A172 (cell line): ENCODE data around the gene DES. TPM values are rescaled to one million over a fixed set of nuclear protein-coding genes. Genes with fewer than 3 reads are reported as not detected.
"Not testable (repeated sequence)": the region's sequence is repeated elsewhere in the genome, so short reads cannot be mapped to it uniquely, and the experiment has no call there.

ENCODE experiments used
- DNase-seq: peaks from one replicate; pipeline ENCODE4 v3.0.0-alpha.2; 2015; ENCODE audit warnings: low spot score
- total RNA-seq: library from RNA; depleted of rRNA; stranded (reverse); fragments of >200 nt; shearing (Covaris generic); gene quantifications from 2 replicates; pipeline ENCODE4 v1.2.3, GENCODE V29; 2014

DES gene
- total RNA-seq, 1 experiment from 2014 or later: 30.0 TPM

DNA sequence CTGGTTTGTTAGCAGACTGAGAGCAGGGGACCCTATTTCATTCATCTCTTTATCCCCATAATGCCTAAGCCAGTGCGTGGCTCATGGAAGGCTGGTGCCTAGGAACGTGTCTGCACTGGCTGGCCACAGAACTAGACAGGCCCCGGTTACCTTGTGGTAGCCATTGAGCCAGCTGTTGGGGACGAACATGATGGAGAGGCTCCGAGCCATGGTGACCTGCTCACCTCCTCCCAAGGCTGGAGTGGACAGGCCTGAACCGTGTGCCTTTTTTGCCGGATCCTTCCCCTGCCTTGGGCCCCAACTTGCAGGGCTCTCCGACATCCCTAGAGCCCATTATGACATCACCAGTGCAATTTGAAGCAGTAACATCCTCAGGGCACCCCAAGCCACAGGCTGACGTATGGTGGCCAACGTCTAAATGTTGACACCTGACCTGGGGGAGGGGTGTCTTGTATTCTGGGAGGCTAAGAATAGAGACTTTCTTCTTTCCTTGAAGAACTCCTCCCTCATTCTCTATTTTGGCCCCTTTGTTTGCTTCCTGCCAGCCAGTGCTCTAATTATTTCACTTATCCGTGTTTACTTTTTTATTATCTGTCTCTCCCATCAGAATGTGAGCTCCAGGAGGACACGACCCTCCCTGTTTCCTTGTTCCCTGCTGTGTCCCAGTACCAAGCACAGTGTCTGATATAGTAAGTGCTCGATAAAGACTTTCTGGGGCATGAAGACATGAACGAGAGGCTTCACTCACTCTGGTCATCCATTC is 18.3 kb upstream of the DES start:
- no peak for DNase-seq

DNA sequence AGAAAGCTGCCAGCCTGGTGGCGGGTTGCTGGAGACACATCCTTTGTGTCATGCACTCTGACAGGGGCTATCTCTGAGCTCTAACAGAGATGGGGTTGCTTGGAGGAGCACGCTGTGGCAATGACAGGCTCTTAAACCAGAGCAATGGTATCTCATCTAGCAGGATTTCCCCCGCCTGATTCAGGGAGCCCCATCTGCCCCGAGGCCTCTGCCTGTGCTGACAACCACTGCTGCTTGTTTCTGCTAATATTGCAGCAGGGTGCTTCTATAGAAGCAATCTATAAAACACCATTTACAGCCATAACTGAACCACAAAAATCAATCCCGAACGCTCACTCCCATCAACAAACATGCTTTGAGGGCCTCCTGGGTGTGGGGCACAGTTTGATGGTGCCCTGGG is 17.6 kb upstream of the DES start:
- no peak for DNase-seq

DNA sequence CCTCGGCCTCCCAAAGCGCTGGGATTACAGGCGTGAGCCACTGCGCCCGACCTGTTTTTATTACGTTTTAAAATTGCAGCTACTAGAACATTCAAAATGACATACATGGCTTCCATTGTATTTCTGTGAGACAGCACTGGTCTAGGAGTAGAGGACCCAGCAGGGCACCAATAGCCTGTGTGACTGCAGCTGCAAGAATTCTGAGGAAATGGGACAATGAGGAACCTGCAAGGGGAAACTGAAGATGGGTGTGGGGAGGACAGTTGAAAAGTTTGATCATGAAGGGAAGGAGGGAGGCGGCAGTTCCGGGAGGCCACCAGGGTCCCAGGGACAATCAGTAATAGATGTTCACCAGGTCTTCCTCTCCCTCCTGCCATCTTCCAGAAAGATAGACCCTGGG is 16.6 kb upstream of the DES start:
- DNase-seq: no peak

DNA sequence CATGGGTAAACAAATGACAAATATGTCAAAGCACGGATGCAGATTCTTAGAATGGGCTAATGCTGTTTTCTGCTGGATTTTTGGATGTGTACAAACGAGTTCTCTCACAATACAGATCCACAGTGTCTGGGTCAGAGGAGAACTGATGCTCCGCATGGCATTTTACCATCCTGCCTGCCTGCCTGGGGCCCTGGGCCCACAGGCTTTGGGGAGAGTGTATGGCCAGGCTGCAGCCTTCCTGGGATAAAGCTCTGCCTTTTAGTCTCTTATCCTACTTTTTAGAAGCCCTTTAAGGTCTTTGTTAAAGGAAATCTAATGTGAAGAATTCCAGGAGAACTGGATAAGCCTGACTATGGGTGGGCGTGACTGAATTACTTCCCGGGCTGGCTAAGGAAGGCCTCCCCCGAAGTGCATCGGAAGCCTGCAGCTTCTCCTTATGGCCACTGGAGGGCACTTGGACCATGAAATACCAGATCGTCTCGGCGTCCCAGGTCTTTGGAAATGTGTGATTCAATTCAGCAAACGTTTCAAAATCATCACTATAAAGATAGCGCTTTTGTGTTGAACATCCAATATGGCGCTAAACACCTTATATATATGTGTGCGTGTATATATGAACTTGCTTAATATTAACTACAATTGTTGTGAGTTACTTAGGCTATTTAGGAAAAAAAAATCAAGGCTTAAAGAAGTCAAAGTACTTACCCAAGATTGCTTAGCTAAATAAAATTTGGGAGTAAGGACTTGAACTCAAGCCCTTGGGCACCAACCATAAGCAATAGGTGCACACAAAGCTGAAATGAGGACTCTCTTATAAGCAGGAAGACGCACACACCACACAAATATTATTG is 15.3 kb upstream of the DES start:
- DNase-seq: peak; percentile 83

DNA sequence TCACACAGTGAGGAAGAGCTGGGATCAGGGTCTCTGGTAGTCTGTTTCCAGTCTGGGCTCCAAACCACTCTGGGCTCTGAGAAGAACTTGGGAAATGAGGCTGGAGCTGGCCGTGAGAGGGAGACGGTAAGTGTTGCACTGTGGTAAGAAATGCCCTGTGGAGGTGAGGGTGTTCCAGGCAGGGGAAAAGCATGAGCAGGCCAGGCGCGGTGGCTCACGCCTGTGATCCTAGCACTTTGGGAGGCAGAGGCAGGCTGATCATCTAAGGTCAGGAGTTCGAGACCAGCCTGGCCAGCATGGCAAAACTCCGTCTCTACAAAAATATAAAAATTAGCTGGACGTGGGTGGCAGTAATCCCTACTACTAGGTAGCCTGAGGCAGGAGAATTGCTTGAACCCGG is 14.3 kb upstream of the DES start:
- no peak for DNase-seq

DNA sequence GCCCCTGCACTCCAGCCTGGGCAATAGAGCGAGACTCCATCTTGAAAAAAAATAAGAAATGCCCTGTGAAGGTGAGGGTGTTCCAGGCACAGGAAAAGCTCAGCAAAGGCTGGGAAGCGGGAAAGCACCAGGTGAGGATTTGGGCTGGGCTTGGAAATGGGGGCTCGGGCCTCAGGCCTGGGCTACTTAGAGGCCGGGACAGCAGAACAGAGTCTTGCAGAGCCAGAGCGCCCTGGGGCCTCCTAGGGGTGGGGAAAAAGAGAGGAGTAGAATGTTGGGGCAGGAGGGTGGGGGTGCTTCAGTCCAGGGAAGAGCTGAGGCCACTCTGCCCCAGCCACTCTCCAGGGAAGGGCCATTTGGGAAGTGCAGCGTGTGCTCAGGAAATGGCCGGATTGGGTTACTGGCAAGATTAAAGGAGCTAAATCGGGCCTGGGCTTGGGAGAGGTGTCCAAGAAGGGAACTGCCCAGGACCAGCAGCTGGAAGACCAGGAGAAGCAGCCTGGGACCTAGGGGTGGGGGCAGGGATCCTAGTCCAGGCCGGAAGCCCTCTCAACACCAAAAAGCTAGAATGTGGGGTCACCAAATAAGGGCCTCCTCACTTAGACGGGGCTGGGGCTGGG is 13.8 kb upstream of the DES start:
- no peak for DNase-seq

DNA sequence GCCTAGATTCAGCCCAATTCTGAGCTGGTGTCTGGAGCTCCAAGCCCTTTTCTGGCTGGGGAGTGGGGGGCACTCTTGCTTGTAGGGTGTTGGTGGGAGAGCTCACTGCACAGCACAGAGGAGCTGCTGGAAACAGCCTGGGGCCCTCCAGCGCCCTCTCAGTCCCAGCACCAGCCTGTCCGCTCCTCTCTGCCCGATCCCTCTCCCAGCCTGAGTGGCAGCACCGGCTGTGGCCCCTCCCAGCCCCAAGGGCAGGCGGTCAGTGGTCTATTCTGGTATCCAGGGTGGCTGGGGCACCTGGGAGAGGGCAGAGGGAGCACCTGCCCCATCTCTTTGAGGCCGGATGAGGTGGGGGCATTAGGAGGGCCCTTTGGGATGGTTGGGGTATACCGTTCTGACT is 13.2 kb upstream of the DES start:
- DNase-seq: no peak

DNA sequence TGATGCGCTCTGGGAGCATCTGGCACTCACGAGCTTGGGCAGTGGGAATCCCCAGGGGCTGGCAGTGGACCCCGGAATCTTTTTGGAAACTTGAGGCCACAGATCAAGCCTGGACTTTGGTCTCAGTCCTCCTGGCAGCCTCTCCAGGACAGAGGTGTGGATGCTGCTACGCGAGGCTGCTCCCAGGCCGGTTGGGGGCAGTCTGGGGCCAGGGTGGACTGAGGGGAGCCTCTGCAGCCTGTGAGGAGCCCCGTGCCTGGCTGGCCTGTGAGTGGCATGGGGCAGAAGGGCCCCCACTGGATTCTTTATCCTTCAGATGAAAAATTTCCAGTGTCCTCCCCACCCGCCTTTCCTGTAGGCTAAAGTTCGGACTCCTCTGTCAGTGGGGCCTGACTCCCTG is 12.7 kb upstream of the DES start:
- no peak for DNase-seq

DNA sequence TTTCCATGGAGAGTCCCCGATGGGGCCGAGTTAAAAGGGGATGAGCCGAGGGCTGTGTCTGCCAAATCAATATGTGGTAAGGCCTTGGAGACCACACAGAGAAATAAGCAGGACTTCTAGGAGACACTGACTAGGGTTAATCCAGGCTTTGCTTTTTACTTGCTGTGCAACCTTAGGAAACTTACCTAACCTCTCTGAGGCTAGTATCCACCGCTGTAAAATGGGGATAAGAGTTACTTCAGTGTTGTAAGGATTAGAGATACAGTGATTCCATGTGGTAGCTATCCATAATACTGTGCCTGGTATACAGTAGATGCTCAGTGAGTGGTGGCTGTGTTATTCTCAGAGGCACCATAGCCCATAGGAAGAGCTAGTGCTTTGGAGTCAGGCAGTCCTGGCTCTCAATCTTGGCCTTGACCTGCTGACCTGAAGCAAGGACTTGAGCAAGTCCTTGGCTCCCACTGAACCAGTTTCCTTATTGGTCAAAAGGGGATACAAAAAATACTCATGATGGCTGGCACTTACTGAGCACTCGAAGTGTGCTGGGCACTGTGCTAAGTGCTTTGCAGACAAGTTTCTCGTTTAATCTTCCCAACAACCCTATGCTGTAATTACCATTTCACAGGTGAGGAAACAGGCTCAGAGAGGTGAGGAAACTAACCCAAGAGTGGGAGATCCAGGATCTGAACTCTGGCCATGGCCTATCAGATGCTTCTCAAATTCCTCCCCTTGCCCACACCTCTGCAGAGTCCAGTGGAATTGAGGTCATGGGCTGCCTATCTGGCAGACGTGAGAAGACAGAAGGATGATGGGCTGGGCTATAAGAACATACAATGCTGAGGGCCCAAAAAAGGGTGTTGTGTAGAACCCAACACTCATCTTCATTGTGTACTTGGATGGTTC is 12.0 kb upstream of the DES start:
- DNase-seq: no peak

DNA sequence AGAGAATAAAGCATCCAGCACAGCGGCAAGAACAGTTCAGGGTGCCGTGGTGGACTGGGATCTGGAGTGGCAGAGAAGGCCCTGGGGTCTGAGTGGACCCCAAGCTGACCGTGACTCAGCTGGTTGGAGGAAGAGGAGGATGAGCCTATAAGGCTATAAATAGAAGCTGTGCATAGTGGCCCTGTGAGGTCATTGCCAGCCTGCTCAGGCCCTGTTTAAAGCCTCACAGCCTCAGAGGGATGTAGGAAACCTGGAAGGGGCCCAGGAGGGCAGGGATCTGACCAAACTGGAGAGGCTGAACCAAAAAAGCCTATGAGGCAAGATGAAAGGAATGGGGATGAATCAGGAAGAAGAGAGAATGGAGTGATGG is 11.3 kb upstream of the DES start:
- DNase-seq: peak; percentile 97

DNA sequence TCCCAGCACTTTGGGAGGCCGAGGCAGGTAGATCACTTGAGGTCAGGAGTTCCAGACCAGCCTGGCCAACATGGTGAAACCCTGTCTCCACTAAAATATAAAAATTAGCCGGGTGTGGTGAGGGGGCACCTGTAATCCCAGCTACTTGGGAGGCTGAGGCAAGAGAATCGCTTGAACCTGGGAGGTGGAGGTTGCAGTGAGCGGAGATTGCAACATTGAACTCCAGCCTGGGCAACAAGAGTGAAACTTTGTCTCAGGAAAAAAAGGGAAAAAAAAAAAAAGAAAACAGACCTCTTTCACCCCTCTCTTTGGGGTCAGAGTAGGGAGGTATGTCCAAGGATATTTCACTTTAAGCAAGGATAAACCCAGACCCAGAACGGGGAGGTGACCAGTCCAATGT is 10.8 kb upstream of the DES start:
- DNase-seq: not testable (repeated sequence)

DNA sequence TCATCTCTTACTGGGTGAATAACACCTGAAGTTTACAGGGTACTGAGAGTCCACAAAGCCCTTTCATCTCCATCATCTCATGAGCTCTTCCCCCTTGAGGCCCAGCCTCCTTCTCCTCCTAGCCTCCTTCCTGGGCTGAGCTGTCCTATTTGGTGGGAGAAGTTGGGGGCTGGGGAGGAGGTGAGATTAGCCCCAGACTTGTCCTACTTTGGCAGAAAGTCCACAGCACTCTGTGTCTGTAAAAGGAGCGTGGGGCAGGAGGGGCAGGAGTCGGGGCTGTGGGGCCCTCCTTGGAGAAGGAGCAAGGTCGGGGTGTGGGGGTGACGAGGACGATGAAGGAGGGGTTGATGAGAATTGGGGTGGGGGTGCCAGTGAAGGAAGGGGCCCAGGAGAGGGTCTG is 10.0 kb upstream of the DES start:
- DNase-seq: no peak

DNA sequence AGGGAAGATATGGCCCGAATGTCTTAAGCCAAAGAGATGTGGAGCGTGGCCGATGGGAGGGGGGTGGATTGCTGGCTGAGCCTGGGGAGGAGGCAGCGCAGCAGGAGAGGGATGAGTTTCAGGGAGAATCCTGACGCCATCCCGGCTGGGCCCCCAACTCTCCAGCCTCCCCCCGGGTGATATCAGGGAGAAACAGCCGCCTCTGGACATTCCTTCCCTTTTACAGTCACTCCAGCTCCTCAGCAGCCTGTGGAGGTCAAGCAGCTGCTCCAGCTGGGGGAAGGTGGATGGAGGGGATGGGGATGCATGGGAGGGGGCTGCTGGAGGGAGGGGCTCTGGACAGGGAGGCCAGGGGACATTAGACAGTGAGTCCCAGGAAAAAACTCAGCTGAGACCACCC is 9.5 kb upstream of the DES start:
- DNase-seq: no peak

DNA sequence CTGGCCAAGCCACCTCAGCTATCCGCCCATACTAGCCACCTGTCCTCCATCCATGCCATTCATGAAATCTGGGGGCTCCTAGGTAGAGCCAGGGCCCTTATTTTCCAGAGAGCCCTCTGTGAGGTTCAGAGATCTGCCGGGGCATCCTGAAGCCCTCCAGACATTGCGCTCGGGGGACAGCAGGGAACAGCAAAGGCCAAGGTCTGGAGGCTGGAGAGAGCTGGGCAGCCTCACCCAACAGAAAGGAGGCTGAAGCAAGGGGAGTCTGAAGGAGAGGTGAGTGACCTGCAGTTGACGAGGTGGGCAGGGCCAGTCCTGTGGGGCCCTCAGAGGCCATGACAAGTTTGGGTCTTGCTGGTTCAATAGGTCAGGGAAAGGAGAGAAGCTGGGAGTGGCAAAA is 8.6 kb upstream of the DES start:
- DNase-seq: no peak

DNA sequence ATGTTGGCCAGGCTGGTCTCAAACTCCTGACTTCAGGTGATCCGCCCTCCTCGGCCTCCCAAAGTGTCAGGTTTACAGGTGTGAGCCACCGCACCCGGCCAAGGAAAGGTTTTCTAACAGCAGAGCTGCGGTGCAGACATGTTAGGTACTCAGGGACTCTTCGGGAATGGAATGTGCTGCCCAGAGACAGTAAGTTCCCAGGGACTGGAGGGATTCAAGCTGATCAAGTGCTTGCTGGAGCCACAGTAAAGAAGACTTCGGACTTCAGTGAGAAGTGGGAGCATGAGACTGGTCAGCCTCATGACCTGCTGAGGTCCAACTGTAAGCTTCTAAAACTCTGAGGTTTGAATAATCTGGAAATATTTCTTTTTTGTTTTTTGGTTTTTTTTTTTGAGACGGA is 7.8 kb upstream of the DES start:
- DNase-seq: no peak

DNA sequence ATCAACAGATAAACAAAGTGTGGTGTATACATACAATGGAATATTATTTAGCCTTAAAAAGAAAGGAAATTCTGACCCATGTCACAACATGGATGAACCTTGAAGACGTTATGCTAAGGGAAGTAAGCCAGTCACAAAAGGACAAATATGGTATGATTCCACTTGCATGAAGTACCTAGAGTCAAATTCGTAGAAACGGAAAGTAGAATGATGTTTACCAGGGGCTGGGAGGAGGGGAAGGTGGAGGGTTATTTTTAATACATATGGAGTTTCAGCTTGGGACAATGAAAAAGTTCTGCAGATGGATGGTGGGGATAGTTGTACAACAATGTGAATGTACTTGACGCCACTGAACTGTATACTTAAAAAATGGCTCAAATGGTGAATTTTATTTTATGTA is 3.3 kb upstream of the DES start:
- no peak for DNase-seq

DNA sequence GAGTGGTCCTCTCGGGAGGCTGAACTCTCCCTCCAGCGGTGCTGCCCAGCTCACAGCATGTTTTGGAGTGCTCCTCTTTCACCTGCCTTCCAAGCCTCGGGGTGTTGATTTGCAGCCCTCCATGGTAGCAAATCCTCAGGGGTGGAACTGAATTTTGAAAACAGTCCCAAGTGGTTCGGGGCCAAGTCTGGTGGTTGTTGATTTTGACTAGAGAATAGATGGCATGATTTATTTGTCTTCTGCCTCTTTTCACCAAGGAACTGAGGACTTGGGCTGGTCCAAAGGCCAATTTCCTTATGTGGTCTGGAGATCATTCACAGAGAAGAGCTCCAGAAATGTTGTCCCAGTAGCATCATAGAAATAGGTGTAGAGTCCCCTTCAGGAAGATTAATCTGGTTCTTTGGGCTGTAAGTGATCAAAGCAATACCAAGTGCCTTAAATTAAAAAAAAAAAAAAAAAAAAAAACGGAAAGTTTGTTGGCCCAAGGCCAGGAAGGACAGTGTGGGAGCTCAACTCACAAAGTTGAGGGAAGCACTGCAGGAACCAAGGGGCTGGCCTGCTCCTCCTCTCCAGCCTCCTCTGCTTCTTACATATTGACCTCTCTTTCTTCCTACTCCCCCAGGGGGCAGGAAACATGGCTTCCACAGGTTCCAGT is 2.5 kb upstream of the DES start:
- DNase-seq: no peak

DNA sequence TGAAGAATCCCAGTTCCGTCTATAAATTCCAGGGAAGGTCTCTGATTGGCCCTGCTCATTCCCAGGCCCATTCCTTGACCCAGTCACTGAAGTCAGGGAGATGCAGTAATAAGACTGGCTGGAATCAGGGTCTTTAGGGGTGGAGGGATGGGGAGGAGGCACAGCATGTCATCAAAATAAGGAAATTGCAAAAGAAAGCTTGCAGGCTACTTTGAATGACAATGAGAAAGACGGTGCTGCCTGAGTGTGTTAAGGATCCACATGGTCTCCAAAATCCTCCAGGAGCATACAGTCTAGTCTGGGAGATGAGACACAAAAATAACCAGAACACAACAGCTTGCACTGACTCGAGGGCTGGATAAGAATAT is 2.0 kb upstream of the DES start:
- DNase-seq: no peak

DNA sequence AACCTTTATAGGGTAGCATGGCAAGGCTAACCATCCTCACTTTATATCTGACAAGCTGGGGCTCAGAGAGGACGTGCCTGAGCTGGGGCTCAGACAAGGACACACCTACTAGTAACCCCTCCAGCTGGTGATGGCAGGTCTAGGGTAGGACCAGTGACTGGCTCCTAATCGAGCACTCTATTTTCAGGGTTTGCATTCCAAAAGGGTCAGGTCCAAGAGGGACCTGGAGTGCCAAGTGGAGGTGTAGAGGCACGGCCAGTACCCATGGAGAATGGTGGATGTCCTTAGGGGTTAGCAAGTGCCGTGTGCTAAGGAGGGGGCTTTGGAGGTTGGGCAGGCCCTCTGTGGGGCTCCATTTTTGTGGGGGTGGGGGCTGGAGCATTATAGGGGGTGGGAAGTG is 1.2 kb upstream of the DES start:
- DNase-seq: no peak

DNA sequence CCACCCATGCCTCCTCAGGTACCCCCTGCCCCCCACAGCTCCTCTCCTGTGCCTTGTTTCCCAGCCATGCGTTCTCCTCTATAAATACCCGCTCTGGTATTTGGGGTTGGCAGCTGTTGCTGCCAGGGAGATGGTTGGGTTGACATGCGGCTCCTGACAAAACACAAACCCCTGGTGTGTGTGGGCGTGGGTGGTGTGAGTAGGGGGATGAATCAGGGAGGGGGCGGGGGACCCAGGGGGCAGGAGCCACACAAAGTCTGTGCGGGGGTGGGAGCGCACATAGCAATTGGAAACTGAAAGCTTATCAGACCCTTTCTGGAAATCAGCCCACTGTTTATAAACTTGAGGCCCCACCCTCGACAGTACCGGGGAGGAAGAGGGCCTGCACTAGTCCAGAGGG is 803 bp upstream of the DES start:
- DNase-seq: no peak

DNA sequence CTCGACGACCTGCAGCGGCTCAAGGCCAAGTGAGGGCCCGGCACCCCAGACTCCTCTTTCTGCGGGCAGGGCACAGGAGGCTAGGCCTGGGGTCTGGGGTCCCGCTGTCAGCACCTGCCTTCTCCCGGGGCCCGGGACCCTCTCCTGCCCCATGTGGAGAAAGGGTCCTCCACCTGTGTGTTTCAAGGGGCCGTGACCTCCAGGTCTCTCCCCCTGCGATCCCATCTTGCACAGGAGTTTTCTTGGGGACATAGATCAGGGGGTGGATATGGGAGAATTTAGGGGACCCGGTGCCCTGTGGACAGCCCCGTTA is 791 bp downstream of the DES start:
- no peak for DNase-seq
